NOMO-1 treated with DMSO at 0.1 percent for 48 hours (cell line): Measurements from ENCODE around the gene CYTH2.

ENCODE experiments used
- DNase-seq: peaks from one replicate; lab custom pipeline; 2025; ENCODE audit not compliant: unreplicated experiment; lab: John Stamatoyannopoulos, UW

Gene CYTH2

GRCh38 chr19:48469289-48469881, at the start of gene CYTH2:
Gene CYTH2 (plus strand): TSS chr19:48469369. CDS start chr19:48469508, 139 bp downstream.
- peak; percentile 49 for DNase-seq

GRCh38 chr19:48421548-48421947, 47.6 kb upstream of the CYTH2 start:
- no peak for DNase-seq

GRCh38 chr19:48424694-48425219, 44.4 kb upstream of the CYTH2 start:
- DNase-seq, result peak; percentile 30

- no peak for DNase-seq
These were observed 40.5 kb upstream of the CYTH2 start for GRCh38 chr19:48428670-48429069.

- DNase-seq, result no peak
These were observed 35.8 kb upstream of the CYTH2 start for GRCh38 chr19:48433337-48433736.

GRCh38 chr19:48436586-48436985, 32.6 kb upstream of the CYTH2 start:
- DNase-seq, result no peak

GRCh38 chr19:48441360-48442050, 27.7 kb upstream of the CYTH2 start:
- no peak for DNase-seq

- no peak for DNase-seq
These were observed 26.8 kb upstream of the CYTH2 start for GRCh38 chr19:48442116-48443035.

GRCh38 chr19:48443256-48443655, 25.9 kb upstream of the CYTH2 start:
- DNase-seq, result no peak

GRCh38 chr19:48443731-48444128, 25.4 kb upstream of the CYTH2 start:
- DNase-seq, result no peak

GRCh38 chr19:48444129-48444935, 24.8 kb upstream of the CYTH2 start:
- DNase-seq, result no peak

GRCh38 chr19:48444936-48445200, 24.3 kb upstream of the CYTH2 start:
- no peak for DNase-seq

- peak; percentile 69 for DNase-seq
These were observed 23.9 kb upstream of the CYTH2 start for GRCh38 chr19:48445256-48445605.

GRCh38 chr19:48445606-48446481, 23.3 kb upstream of the CYTH2 start, which contains the start of gene GRWD1:
Gene GRWD1 (plus strand): TSS chr19:48445983. CDS start chr19:48446006, 23 bp downstream.
- DNase-seq, result peak; percentile 91

- DNase-seq, result no peak
These were observed 22.6 kb upstream of the CYTH2 start for GRCh38 chr19:48446579-48446978.

- no peak for DNase-seq
These were observed 20.6 kb upstream of the CYTH2 start for GRCh38 chr19:48448563-48448962.

- no peak for DNase-seq
These were observed 18.7 kb upstream of the CYTH2 start for GRCh38 chr19:48450441-48450840.

- no peak for DNase-seq
These were observed 18.3 kb upstream of the CYTH2 start for GRCh38 chr19:48450863-48451262.

GRCh38 chr19:48451624-48452023, 17.5 kb upstream of the CYTH2 start:
- no peak for DNase-seq
